ENCODE data around the gene UBXN1.
A peak's percentile ranks its signal among the peaks of the same experiment; 100 is the strongest.
"Not testable (repeated sequence)": the region's sequence is repeated elsewhere in the genome, so short reads cannot be mapped to it uniquely, and the experiment has no call there.

Gene UBXN1

GRCh38 chr11:62708392-62708791 lies 29.5 kb upstream of the UBXN1 start:
- no peak for ATAC-seq

- ATAC-seq, result no peak
Measured at GRCh38 chr11:62707277-62707861, 28.5 kb upstream of the UBXN1 start, which contains the start of the genes BSCL2 and GNG3. TSS of gene BSCL2 (minus strand) at chr11:62707424. CDS start at chr11:62707195, 229 bp downstream. TSS of gene GNG3 (plus strand) at chr11:62707676. CDS start at chr11:62708296, 620 bp downstream.

- ATAC-seq, result no peak
Measured at GRCh38 chr11:62706850-62707247, 28.0 kb upstream of the UBXN1 start.

GRCh38 chr11:62705880-62706849 lies 27.3 kb upstream of the UBXN1 start:
- peak; percentile 68 to 71 for ATAC-seq

- no peak for ATAC-seq
Measured at GRCh38 chr11:62705413-62705812, 26.5 kb upstream of the UBXN1 start.

GRCh38 chr11:62703921-62704320 lies 25.0 kb upstream of the UBXN1 start:
- ATAC-seq, result not testable (repeated sequence)

- no peak for ATAC-seq
Measured at GRCh38 chr11:62702246-62702645, 23.4 kb upstream of the UBXN1 start.

- peak; percentile 64 to 81 for ATAC-seq
Measured at GRCh38 chr11:62694455-62695167, 15.7 kb upstream of the UBXN1 start.

GRCh38 chr11:62693624-62694023 lies 14.8 kb upstream of the UBXN1 start:
- not testable (repeated sequence) for ATAC-seq

- ATAC-seq, result no peak
Measured at GRCh38 chr11:62689421-62690183, 10.7 kb upstream of the UBXN1 start, which contains the start of gene LRRN4CL. TSS of gene LRRN4CL (minus strand) at chr11:62689530. CDS start at chr11:62688508, 1,022 bp downstream.

- ATAC-seq, result no peak
Measured at GRCh38 chr11:62688491-62688890, 9.6 kb upstream of the UBXN1 start.

GRCh38 chr11:62687508-62688396 lies 8.9 kb upstream of the UBXN1 start:
- no peak for ATAC-seq

GRCh38 chr11:62682518-62682917 lies 3.6 kb upstream of the UBXN1 start:
- ATAC-seq, result no peak

- ATAC-seq, result peak; percentile 60 to 62
Measured at GRCh38 chr11:62680825-62681240, 2.0 kb upstream of the UBXN1 start.

- ATAC-seq, result no peak
Measured at GRCh38 chr11:62678433-62678769, 472 bp downstream of the UBXN1 start.

- no peak for ATAC-seq
Measured at GRCh38 chr11:62677714-62678113, 1.2 kb downstream of the UBXN1 start.

- no peak for ATAC-seq
Measured at GRCh38 chr11:62677156-62677555, 1.7 kb downstream of the UBXN1 start.

GRCh38 chr11:62676698-62677097 lies 2.2 kb downstream of the UBXN1 start:
- ATAC-seq, result no peak

GRCh38 chr11:62675415-62675814 lies 3.5 kb downstream of the UBXN1 start:
- ATAC-seq, result not testable (repeated sequence)

- ATAC-seq, result no peak
Measured at GRCh38 chr11:62673196-62673525, 5.7 kb downstream of the UBXN1 start.

All from activated CD4-positive, CD25-positive, alpha-beta regulatory T cell treated with anti-CD3 and anti-CD28 coated beads, Interleukin-2, amount 50 U/mL, for 24 hours (primary cell).